Pancreas (tissue), 10 donors: ENCODE measurements around the gene HUS1B. TPM values are rescaled to one million over a fixed set of nuclear protein-coding genes. Genes with fewer than 3 reads are reported as not detected.

Experiments
- ATAC-seq, 4 donors: fragments of 200-7000 bp; cut with Tn5 transposase; one replicate each; pipeline versions ENCODE4 v1.8.0 to v1.9.1; 2020; ENCODE audit warnings: mild to moderate bottlenecking in 4 of 4, moderate library complexity in 4 of 4
- DNase-seq, 6 donors: peaks; one replicate each; pipeline ENCODE4 v3.0.0-alpha.2; 2020
- FAIRE-seq: peaks from 2 replicates; lab custom pipeline; 2012; peaks lifted over from hg19 to GRCh38; lab: Jason Lieb, UNC
- H3K27ac ChIP-seq, 4 donors: fragments of 200-600 bp; sonication (generic); 1 replicate in 3 of 4; 2 replicates in 1 of 4; pipeline versions ENCODE4 v1.5.0 to v1.8.0; 2020
- H3K27me3 ChIP-seq, 4 donors: fragments of 200-600 bp; one replicate each; pipeline ENCODE4 v1.8.0; 2021
- H3K36me3 ChIP-seq, 3 donors: fragments of 200-600 bp; sonication (generic) in 1 of 3; one replicate each; pipeline versions ENCODE4 v1.5.0 to v1.8.0; 2020 to 2021
- H3K4me1 ChIP-seq, 3 donors: fragments of 200-600 bp; one replicate each; pipeline ENCODE4 v1.8.0; 2021
- H3K4me3 ChIP-seq, 4 donors: fragments of 200-600 bp; sonication (generic) in 2 of 4; one replicate each; pipeline versions ENCODE4 v1.5.0 to v1.8.0; 2020 to 2021
- H3K9me3 ChIP-seq, 4 donors: fragments of 200-600 bp; one replicate each; pipeline ENCODE4 v1.8.0; 2021
- CTCF ChIP-seq, 4 donors: fragments of 200-600 bp; sonication (generic) in 3 of 4; IDR thresholded peaks; one replicate each; pipeline versions ENCODE4 v1.5.0 to v1.8.0; 2021; ENCODE audit warnings: antibody characterized with exemption in 4 of 4
- WGBS, 2 donors: extraction: QIAGEN DNeasy Blood & Tissue Kit; methylation state at CpG; one replicate each; pipeline ENCODE4 v1.1.7; 2013; 5-methylcytosine and 5-hydroxymethylcytosine counted together
- intact Hi-C, 3 donors: fragments of 100-400 bp; cut with DNase I; formaldehyde crosslinking; loops; one replicate each; pipeline versions ENCODE4 v1.11.1 to v1.14.2; 2022
- polyA plus RNA-seq, 2 donors: library from polyadenylated mRNA; stranded (reverse); fragments of 200-250 nt; gene quantifications; one replicate each; pipeline ENCODE4 v1.2.3, GENCODE V29; 2013
- total RNA-seq, 6 donors: library from RNA; stranded (reverse); fragmentation: NEBNext Ultra II Directional in 4 of 6; extraction: Animal tissue kit (Norgen Biotek cat#: 25700) in 4 of 6; gene quantifications; one replicate each; pipeline versions ENCODE4 v1.2.1 to v1.2.4, GENCODE V29; 2021 to 2023
- donor health status: healthy with polysubstance abuse.
- donor health status: DM: no; HTN: no; CAD: no; lungs with moderate emphysema.
- donor health status: DM: no; HTN: no; CAD: no.
- donor health status: control.
- donor health status: control.
- donor health status: Bipolar disorder and iron deficiency.
- donor health status: DM: yes; HTN: yes; CAD: no.
- donor health status: DM: no; HTN: no; CAD: no.
- donor health status: DM: no; HTN: no; CAD: no.
- donor health status: DM: yes; HTN: yes; CAD: no.

Gene HUS1B
- total and polyA plus RNA-seq, 8 donors: 0.12 to 0.81 (median 0.36) TPM; not detected in 2

- FAIRE-seq: no peak
- Histone ChIP-seq H3K4me1 (no peaks in the 10 kb centered on the region), H3K36me3 (no peaks in the 10 kb centered on the region), H3K9me3 (no peaks in the 10 kb centered on the region), H3K4me3 (no peak overlapping the region), H3K27me3 (no peaks in the 10 kb centered on the region), H3K27ac (no peak overlapping the region)
- no peak for TF ChIP-seq CTCF (IDR thresholded peaks at IDR 0.05)
- intact Hi-C loops: no loop called here
- no peak for DNase-seq
- no peak for ATAC-seq
These were observed 14.1 kb downstream of the HUS1B start for GRCh38 chr6:642805-643204.

GRCh38 chr6:641225-641985 lies 15.5 kb downstream of the HUS1B start:
- Histone ChIP-seq H3K4me3 (no peak overlapping the region), H3K27me3 (no peaks in the 10 kb centered on the region), H3K4me1 (no peaks in the 10 kb centered on the region), H3K36me3 (peaks cover 0 to 5% (median 0%) of the 10 kb centered on the region in 3 donors), H3K9me3 (no peaks in the 10 kb centered on the region), H3K27ac (no peak overlapping the region)
- ATAC-seq (no peak), DNase-seq (no peak), FAIRE-seq (no peak)
- WGBS, 2 donors: 96 to 97% methylated on average over 8 of the region's 8 CpGs
- intact Hi-C loops: no loop called here
- TF ChIP-seq CTCF (IDR thresholded peaks at IDR 0.05): no peak

- no peak overlapping the region for H3K27ac ChIP-seq
- FAIRE-seq (no peak), ATAC-seq (no peak), DNase-seq (no peak)
- H3K4me3 ChIP-seq: no peak overlapping the region
- WGBS, 2 donors: 68 to 70% methylated on average over 5 of the region's 5 CpGs
- intact Hi-C loops: no loop called here
- peaks cover 0 to 5% (median 0%) of the 10 kb centered on the region in 3 donors for H3K36me3 ChIP-seq
- TF ChIP-seq CTCF (IDR thresholded peaks at IDR 0.05): no peak
- H3K27me3 ChIP-seq: no peaks in the 10 kb centered on the region
- H3K4me1 ChIP-seq: no peaks in the 10 kb centered on the region
- no peaks in the 10 kb centered on the region for H3K9me3 ChIP-seq
These were observed 20.4 kb downstream of the HUS1B start for GRCh38 chr6:636488-636887.

GRCh38 chr6:635233-635632 lies 21.7 kb downstream of the HUS1B start:
- DNase-seq: no peak
- 84 to 87% methylated on average over 5 of the region's 5 CpGs for WGBS, 2 donors
- Histone ChIP-seq H3K27ac (no peak overlapping the region), H3K4me1 (no peaks in the 10 kb centered on the region), H3K4me3 (no peak overlapping the region), H3K9me3 (no peaks in the 10 kb centered on the region), H3K36me3 (peaks cover 0 to 5% (median 0%) of the 10 kb centered on the region in 3 donors), H3K27me3 (no peaks in the 10 kb centered on the region)
- no peak for ATAC-seq
- intact Hi-C loops: no loop called here
- TF ChIP-seq CTCF (IDR thresholded peaks at IDR 0.05): no peak
- FAIRE-seq: no peak

- no peak for FAIRE-seq
- DNase-seq: no peak
- H3K9me3 ChIP-seq: no peaks in the 10 kb centered on the region
- TF ChIP-seq CTCF (IDR thresholded peaks at IDR 0.05): no peak
- H3K27ac ChIP-seq: no peak overlapping the region
- 94 to 98% methylated on average over 1 of the region's 1 CpG for WGBS, 2 donors
- H3K36me3 ChIP-seq: peaks cover 0 to 5% (median 0%) of the 10 kb centered on the region in 3 donors
- H3K27me3 ChIP-seq: no peaks in the 10 kb centered on the region
- ATAC-seq: no peak
- no peak overlapping the region for H3K4me3 ChIP-seq
- intact Hi-C loops: no loop called here
- peaks cover 0 to 6% (median 0%) of the 10 kb centered on the region in 3 donors for H3K4me1 ChIP-seq
These were observed 23.3 kb downstream of the HUS1B start for GRCh38 chr6:633611-634010.
